K562 (cell line): Measurements from ENCODE around the gene NRXN3. TPM values are rescaled to one million over a fixed set of nuclear protein-coding genes. Genes with fewer than 3 reads are reported as not detected.

Experiments
- CAMTA2 ChIP-seq: fragments of 250-450 bp; sonication (Bioruptor Pico); conservative IDR thresholded peaks from 2 replicates; pipeline ENCODE4 v1.5.1; 2022
- CBX8 ChIP-seq: fragments of 200-600 bp; sonication (generic); IDR thresholded peaks from 2 replicates; pipeline ENCODE4 v1.6.1; 2012; ENCODE audit warnings: borderline replicate concordance, mixed run types, low read depth, mild to moderate bottlenecking, moderate library complexity, mixed read lengths, low read length, control low read depth, inconsistent platforms; ENCODE audit not compliant: poor library complexity, severe bottlenecking; ENCODE audit errors: extremely low read depth
- CTCFL ChIP-seq: IDR thresholded peaks from 2 replicates; pipeline ENCODE4 v1.6.1; 2011; ENCODE audit warnings: borderline replicate concordance, low read depth, mild to moderate bottlenecking, moderate library complexity, low read length; ENCODE audit not compliant: insufficient read depth, poor library complexity, severe bottlenecking
- EHMT2 ChIP-seq: fragments of 450-650 bp; IDR thresholded peaks from 2 replicates; pipeline ENCODE4 v1.6.1; 2018; ENCODE audit warnings: antibody characterized with exemption
- ESRRA ChIP-seq: fragments of 450-650 bp; IDR thresholded peaks from 2 replicates; pipeline ENCODE4 v1.6.1; 2014; ENCODE audit warnings: low read depth, mild to moderate bottlenecking, moderate library complexity, borderline replicate concordance
- HDGF ChIP-seq: fragments of 450-650 bp; IDR thresholded peaks from 2 replicates; pipeline ENCODE4 v1.6.1; 2016
- KLF6 ChIP-seq: fragments of 250-450 bp; sonication (Bioruptor Pico); IDR thresholded peaks from 2 replicates; pipeline ENCODE4 v1.4.0; 2020; ENCODE audit warnings: mild to moderate bottlenecking, moderate library complexity, borderline replicate concordance
- MEF2D ChIP-seq: conservative IDR thresholded peaks from 2 replicates; pipeline ENCODE4 v1.6.1; 2016; ENCODE audit warnings: low read depth, missing genetic modification characterization, missing compliant biosample characterization
- MTA2 ChIP-seq: fragments of 450-650 bp; IDR thresholded peaks from 2 replicates; pipeline ENCODE4 v1.6.1; 2016; ENCODE audit warnings: low read depth
- POLR3G ChIP-seq: IDR thresholded peaks from 2 replicates; pipeline ENCODE4 v1.6.1; 2011; ENCODE audit not compliant: insufficient read length, insufficient replicate concordance; ENCODE audit errors: extremely low read depth
- PREB ChIP-seq: sonication (generic); formaldehyde crosslinking; IDR thresholded peaks from 2 replicates; pipeline ENCODE4 v1.8.1; 2023; ENCODE audit warnings: mild to moderate bottlenecking, missing genetic modification reagents
- ZNF143 ChIP-seq: sonication (generic); formaldehyde crosslinking; IDR thresholded peaks from 2 replicates; pipeline ENCODE4 v1.9.0; 2022; ENCODE audit warnings: mild to moderate bottlenecking, missing genetic modification reagents
- ZNF324 ChIP-seq: fragments of 250-450 bp; sonication (Bioruptor Pico); IDR thresholded peaks from 2 replicates; pipeline ENCODE4 v1.4.0; 2020; ENCODE audit warnings: mild to moderate bottlenecking
- ZNF449 ChIP-seq: fragments of 250-450 bp; sonication (Bioruptor Pico); IDR thresholded peaks from 2 replicates; pipeline ENCODE4 v1.8.0; 2022; ENCODE audit warnings: moderate library complexity, mild to moderate bottlenecking, inconsistent platforms
- polyA plus RNA-seq, 8 experiments: library from polyadenylated mRNA; depleted of rRNA in 4 of 8; stranded (reverse) in 5 of 8; unstranded in 3 of 8; fragments of >200 nt; fragmentation: Nextera tagmentation in 2 of 8; fragmentation: Illumina TruSeq in 1 of 8; extraction: Ambion mirVana in 2 of 8; extraction: Trizol in 1 of 8; gene quantifications; 2 replicates each; pipeline versions ENCODE4 v1.2.1 to v1.2.3, GENCODE V29; 2011 to 2014; ENCODE audit warnings: inconsistent platforms in 1 of 8, missing spikeins in 1 of 8
- total RNA-seq, 7 experiments: library from RNA; depleted of rRNA in 6 of 7; stranded (reverse); fragments of >200 nt in 6 of 7; fragmentation: Illumina TruSeq in 2 of 7; extraction: Trizol in 2 of 7; gene quantifications; 2 replicates each; pipeline versions ENCODE4 v1.2.1 to v1.2.3, GENCODE V29; 2011 to 2021; ENCODE audit warnings: low replicate concordance in 1 of 7

The NRXN3 gene
- total and polyA plus RNA-seq, 9 of the 15 experiments (the other 6 are each of a cell fraction or from before 2014, with no cell fraction given), result 0.09 TPM; not detected in 8

GRCh38 chr14:79369359-79370332 lies 1199.5 kb downstream of the NRXN3 start (continued):
- TF ChIP-seq POLR3G (no peak), EHMT2 (no peak), ZNF143 (no peak), ZNF449 (CRISPR knock-in tag) (no peak), HDGF (no peak), MEF2D (tag) (no peak), KLF6 (CRISPR knock-in tag) (no peak), CBX8 (no peak), ESRRA (no peak), CAMTA2 (no peak), PREB (CRISPR knock-in tag) (no peak), MTA2 (no peak), CTCFL (no peak), ZNF324 (no peak)
